Naive thymus-derived CD8-positive, alpha-beta T cell (primary cell): ENCODE results near the gene TRERF1. TPM values are rescaled to one million over a fixed set of nuclear protein-coding genes. Genes with fewer than 3 reads are reported as not detected.

ENCODE experiments used
- ATAC-seq, 2 donors: fragments of 150-1000 bp; cut with Tn5 transposase in 1 of 2; sonication (Bioruptor Pico), chemical (Tn5 transposase) in 1 of 2; 1 replicate in 1 of 2; 2 replicates in 1 of 2; pipeline ENCODE4 v1.10.0; 2021; ENCODE audit warnings: mild to moderate bottlenecking in 2 of 2, moderate library complexity in 2 of 2
- POLR2A ChIA-PET: fragments of 350-600 bp; sonication (Branson Sonifier 250); formaldehyde crosslinking; loops from one replicate; lab custom pipeline; 2021; ENCODE audit warnings: antibody characterized with exemption; lab: Charles Lee
- DNase-seq, 10 donors: peaks; one replicate each; pipeline versions ENCODE4 v3.0.0 to v3.0.0-alpha.2; 2020 to 2022
- H3K27ac Mint-ChIP-seq, 10 donors: one replicate each; pipeline ENCODE4 v1.8.0; 2020 to 2022; ENCODE audit warnings: mild to moderate bottlenecking in 10 of 10, mixed read lengths in 10 of 10, moderate library complexity in 4 of 10, inconsistent platforms in 1 of 10
- H3K27me3 Mint-ChIP-seq, 5 donors: one replicate each; pipeline ENCODE4 v1.8.0; 2021 to 2022; ENCODE audit warnings: mixed read lengths in 5 of 5
- H3K36me3 Mint-ChIP-seq, 3 donors: one replicate each; pipeline ENCODE4 v1.8.0; 2020 to 2022; ENCODE audit warnings: mixed read lengths in 3 of 3, mild to moderate bottlenecking in 2 of 3, inconsistent platforms in 1 of 3
- H3K4me1 Mint-ChIP-seq, 4 donors: one replicate each; pipeline ENCODE4 v1.8.0; 2021 to 2022; ENCODE audit warnings: mixed read lengths in 4 of 4
- H3K4me3 Mint-ChIP-seq, 10 donors: one replicate each; pipeline ENCODE4 v1.8.0; 2020 to 2022; ENCODE audit warnings: mild to moderate bottlenecking in 10 of 10, mixed read lengths in 10 of 10, moderate library complexity in 6 of 10, inconsistent platforms in 1 of 10
- H3K9me3 Mint-ChIP-seq, 9 donors: one replicate each; pipeline ENCODE4 v1.8.0; 2020 to 2022; ENCODE audit warnings: mixed read lengths in 9 of 9, mild to moderate bottlenecking in 3 of 9, inconsistent platforms in 1 of 9, moderate library complexity in 1 of 9
- polyA plus RNA-seq, 3 donors: library from polyadenylated mRNA; unstranded; fragments of 300-500 nt; fragmentation: Illumina TruSeq; gene quantifications; one replicate each; pipeline ENCODE4 v1.2.3, GENCODE V29; 2021
- total RNA-seq, 8 experiments: library from RNA in 2 of 8; stranded (reverse) in 2 of 8; gene quantifications; one replicate each; pipeline ENCODE4 v1.2.3 and lab custom pipeline; 2021 to 2026

TRERF1 gene
- total and polyA plus RNA-seq, 5 experiments from 2014 or later: 3.8 to 18.2 (median 7.1) TPM

- peak overlapping the region in 6 of 10 donors; percentile 4 to 65 (median 29) for H3K4me3 Mint-ChIP-seq
- DNase-seq (no peak), ATAC-seq (no peak)
- H3K27me3 Mint-ChIP-seq: no peaks in the 10 kb centered on the region
- H3K27ac Mint-ChIP-seq: peak overlapping the region in 5 of 10 donors; percentile 36 to 86 (median 47)
- H3K9me3 Mint-ChIP-seq: no peaks in the 10 kb centered on the region
- POLR2A ChIA-PET: interaction anchor here (0.6 to 5.9 kb wide), 7 partner anchors 12 to 1221 kb away, joined by 3 to 30 read pairs (median 4); partner anchors contain the start of genes PPP2R5D and TRERF1
- peaks cover 0 to 3% (median 2%) of the 10 kb centered on the region in 3 donors for H3K36me3 Mint-ChIP-seq
- H3K4me1 Mint-ChIP-seq: peaks cover 39 to 87% (median 75%) of the 10 kb centered on the region in 4 donors
Measured at GRCh38 chr6:42418724-42419123, 33.0 kb downstream of the TRERF1 start.

- peak overlapping the region in 9 of 10 donors; percentile 79 to 90 (median 85) for H3K27ac Mint-ChIP-seq
- POLR2A ChIA-PET: interaction anchor here (1.6 to 5.9 kb wide), 3 partner anchors 14 to 34 kb away, joined by 3 to 30 read pairs (median 20); partner anchors contain the start of gene TRERF1
- H3K4me3 Mint-ChIP-seq: peak overlapping the region; percentile 9 to 80 (median 68)
- peak; percentile 85 to 90 for ATAC-seq
- peaks cover 35 to 77% (median 72%) of the 10 kb centered on the region in 4 donors for H3K4me1 Mint-ChIP-seq
- peaks cover 0 to 4% (median 3%) of the 10 kb centered on the region in 3 donors for H3K36me3 Mint-ChIP-seq
- H3K27me3 Mint-ChIP-seq: no peaks in the 10 kb centered on the region
- DNase-seq: peak in 9 of 10 donors; percentile 20 to 68 (median 60)
- H3K9me3 Mint-ChIP-seq: no peaks in the 10 kb centered on the region
Measured at GRCh38 chr6:42417641-42418112, 34.0 kb downstream of the TRERF1 start.

- Mint-ChIP-seq H3K27ac (peak overlapping the region in 4 of 10 donors; percentile 24 to 85 (median 72)), H3K36me3 (peaks cover 0 to 10% (median 2%) of the 10 kb centered on the region in 3 donors), H3K4me3 (no peak overlapping the region), H3K9me3 (no peaks in the 10 kb centered on the region), H3K27me3 (no peaks in the 10 kb centered on the region), H3K4me1 (peaks cover 43 to 67% (median 65%) of the 10 kb centered on the region in 4 donors)
- DNase-seq (no peak), ATAC-seq (no peak)
- POLR2A ChIA-PET: interaction anchor here (1.0 to 1.2 kb wide), 3 partner anchors 13 to 21 kb away, joined by 4 read pairs; no protein-coding TSS in a partner anchor
Measured at GRCh38 chr6:42411406-42411805, 40.3 kb downstream of the TRERF1 start.

- DNase-seq (no peak), ATAC-seq (no peak)
- Mint-ChIP-seq H3K36me3 (peaks cover 0 to 10% (median 2%) of the 10 kb centered on the region in 3 donors), H3K27ac (peak overlapping the region in 9 of 10 donors; percentile 46 to 87 (median 73)), H3K9me3 (no peaks in the 10 kb centered on the region), H3K4me1 (peaks cover 44 to 71% (median 64%) of the 10 kb centered on the region in 4 donors), H3K4me3 (no peak overlapping the region), H3K27me3 (no peaks in the 10 kb centered on the region)
- POLR2A ChIA-PET: interaction anchor here (1.0 to 1.2 kb wide), 3 partner anchors 13 to 21 kb away, joined by 4 read pairs; no protein-coding TSS in a partner anchor
Measured at GRCh38 chr6:42410861-42411260, 40.9 kb downstream of the TRERF1 start.

GRCh38 chr6:42409581-42409980, 42.1 kb downstream of the TRERF1 start:
- Mint-ChIP-seq H3K27ac (peak overlapping the region in 6 of 10 donors; percentile 37 to 77 (median 74)), H3K36me3 (peaks cover 0 to 10% (median 2%) of the 10 kb centered on the region in 3 donors), H3K9me3 (no peaks in the 10 kb centered on the region), H3K4me3 (no peak overlapping the region), H3K4me1 (peaks cover 44 to 70% (median 62%) of the 10 kb centered on the region in 4 donors), H3K27me3 (no peaks in the 10 kb centered on the region)
- no peak for DNase-seq
- ATAC-seq: no peak
- POLR2A ChIA-PET: no interaction called here

GRCh38 chr6:42407379-42407778, 44.3 kb downstream of the TRERF1 start:
- peaks cover 0 to 7% (median 2%) of the 10 kb centered on the region in 3 donors for H3K36me3 Mint-ChIP-seq

GRCh38 chr6:42406306-42407280, 45.1 kb downstream of the TRERF1 start:
- peak overlapping the region; percentile 22 to 93 (median 70) for H3K27ac Mint-ChIP-seq
- DNase-seq: no peak
- peaks cover 0 to 4% (median 3%) of the 10 kb centered on the region in 3 donors for H3K36me3 Mint-ChIP-seq
- H3K27me3 Mint-ChIP-seq: no peaks in the 10 kb centered on the region
- POLR2A ChIA-PET: interaction anchor here (0.6 to 1.1 kb wide), 3 partner anchors 14 to 46 kb away, joined by 3 read pairs; no protein-coding TSS in a partner anchor
- ATAC-seq: no peak
- no peaks in the 10 kb centered on the region for H3K9me3 Mint-ChIP-seq
- peaks cover 54 to 84% (median 84%) of the 10 kb centered on the region in 4 donors for H3K4me1 Mint-ChIP-seq
- no peak overlapping the region for H3K4me3 Mint-ChIP-seq

More at GRCh38 chr6:42407379-42407778, 44.3 kb downstream of the TRERF1 start:
- peak overlapping the region in 1 of 10 donors; percentile 1 for H3K4me3 Mint-ChIP-seq
- no peak for DNase-seq
- no peaks in the 10 kb centered on the region for H3K27me3 Mint-ChIP-seq
- POLR2A ChIA-PET: no interaction called here
- no peaks in the 10 kb centered on the region for H3K9me3 Mint-ChIP-seq
- no peak for ATAC-seq
- H3K4me1 Mint-ChIP-seq: peaks cover 51 to 81% (median 76%) of the 10 kb centered on the region in 4 donors
- peak overlapping the region; percentile 4 to 93 (median 68) for H3K27ac Mint-ChIP-seq

GRCh38 chr6:42405021-42405420, 46.7 kb downstream of the TRERF1 start:
- Mint-ChIP-seq H3K9me3 (no peaks in the 10 kb centered on the region), H3K4me1 (peaks cover 48 to 86% (median 85%) of the 10 kb centered on the region in 4 donors), H3K36me3 (peaks cover 0 to 4% (median 0%) of the 10 kb centered on the region in 3 donors), H3K27me3 (no peaks in the 10 kb centered on the region), H3K4me3 (peak overlapping the region in 4 of 10 donors; percentile 59 to 85 (median 80)), H3K27ac (peak overlapping the region; percentile 53 to 98 (median 88))
- POLR2A ChIA-PET: interaction anchor here (0.7 to 6.8 kb wide), 10 partner anchors 10 to 48 kb away, joined by 3 to 81 read pairs (median 4); partner anchors contain the start of gene TRERF1
- DNase-seq (no peak), ATAC-seq (peak in 1 of 2 donors; percentile 32)

- peak; percentile 74 to 78 for ATAC-seq
- Mint-ChIP-seq H3K27ac (peak overlapping the region; percentile 71 to 98 (median 94)), H3K4me1 (peaks cover 42 to 86% (median 84%) of the 10 kb centered on the region in 4 donors), H3K27me3 (no peaks in the 10 kb centered on the region), H3K36me3 (peaks cover 0 to 8% (median 0%) of the 10 kb centered on the region in 3 donors), H3K4me3 (peak overlapping the region in 9 of 10 donors; percentile 59 to 87 (median 78)), H3K9me3 (no peaks in the 10 kb centered on the region)
- POLR2A ChIA-PET: interaction anchor here (0.8 to 6.8 kb wide), 11 partner anchors 11 to 49 kb away, joined by 3 to 81 read pairs (median 5); partner anchors contain the start of gene TRERF1
- DNase-seq: no peak
Measured at GRCh38 chr6:42404484-42404883, 47.2 kb downstream of the TRERF1 start.

- Mint-ChIP-seq H3K9me3 (no peaks in the 10 kb centered on the region), H3K27me3 (no peaks in the 10 kb centered on the region), H3K4me3 (peak overlapping the region in 8 of 10 donors; percentile 20 to 87 (median 74)), H3K36me3 (peaks cover 0 to 9% (median under 1%) of the 10 kb centered on the region in 3 donors), H3K4me1 (peaks cover 42 to 85% (median 82%) of the 10 kb centered on the region in 4 donors), H3K27ac (peak overlapping the region; percentile 13 to 98 (median 94))
- DNase-seq (no peak), ATAC-seq (no peak)
- POLR2A ChIA-PET: interaction anchor here (1.0 to 6.8 kb wide), 9 partner anchors 12 to 50 kb away, joined by 3 to 81 read pairs (median 6); partner anchors contain the start of gene TRERF1
Measured at GRCh38 chr6:42403831-42404230, 47.9 kb downstream of the TRERF1 start.

- peak overlapping the region; percentile 26 to 94 (median 78) for H3K27ac Mint-ChIP-seq
- H3K4me1 Mint-ChIP-seq: peaks cover 45 to 88% (median 85%) of the 10 kb centered on the region in 4 donors
- no peaks in the 10 kb centered on the region for H3K27me3 Mint-ChIP-seq
- no peak for ATAC-seq
- DNase-seq: no peak
- POLR2A ChIA-PET: interaction anchor here (0.9 to 6.8 kb wide), 9 partner anchors 12 to 50 kb away, joined by 3 to 81 read pairs (median 6); partner anchors contain the start of gene TRERF1
- peaks cover 0 to 10% (median 4%) of the 10 kb centered on the region in 3 donors for H3K36me3 Mint-ChIP-seq
- H3K4me3 Mint-ChIP-seq: peak overlapping the region in 5 of 10 donors; percentile 14 to 78 (median 21)
- H3K9me3 Mint-ChIP-seq: no peaks in the 10 kb centered on the region
Measured at GRCh38 chr6:42403421-42403820, 48.3 kb downstream of the TRERF1 start.
